Right renal cortex interstitium (tissue), 3 donors: ENCODE measurements around the gene INPP5D. TPM values are rescaled to one million over a fixed set of nuclear protein-coding genes. Genes with fewer than 3 reads are reported as not detected.
"Not testable (repeated sequence)": the region's sequence is repeated elsewhere in the genome, so short reads cannot be mapped to it uniquely, and the experiment has no call there.

Experiments
- DNase-seq, 3 donors: peaks; one replicate each; pipeline ENCODE4 v3.0.0-alpha.2; 2013; ENCODE audit warnings: low read depth in 3 of 3, low spot score in 2 of 3
- polyA plus RNA-seq, 3 donors: library from polyadenylated mRNA; unstranded; fragments of 120-200 nt; gene quantifications; one replicate each; pipeline ENCODE4 v1.2.1, GENCODE V29; 2013; ENCODE audit not compliant: insufficient read length in 3 of 3

The INPP5D gene
- polyA plus RNA-seq, 3 donors = 6.2 to 6.7 (median 6.5) TPM

DNA sequence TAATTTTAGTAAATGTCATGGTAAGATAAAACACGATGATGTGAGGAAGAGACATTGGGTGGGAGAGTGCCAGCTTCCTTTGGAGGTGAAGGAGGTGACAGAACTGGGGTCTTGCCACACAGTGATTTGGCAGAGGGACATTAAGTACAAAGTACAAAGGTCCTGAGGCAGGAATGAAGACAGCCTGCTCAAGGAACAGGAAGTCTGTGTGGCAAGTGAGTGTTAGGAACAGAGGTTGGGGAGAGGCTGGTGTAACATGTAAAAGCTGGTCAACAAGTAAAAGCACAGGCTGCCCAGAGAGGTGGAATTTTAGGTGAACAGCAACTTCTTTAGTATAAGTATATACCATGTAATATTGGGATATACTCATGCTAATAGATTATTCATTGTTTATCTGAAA is 73.1 kb downstream of the INPP5D start:
- no peak for DNase-seq

DNA sequence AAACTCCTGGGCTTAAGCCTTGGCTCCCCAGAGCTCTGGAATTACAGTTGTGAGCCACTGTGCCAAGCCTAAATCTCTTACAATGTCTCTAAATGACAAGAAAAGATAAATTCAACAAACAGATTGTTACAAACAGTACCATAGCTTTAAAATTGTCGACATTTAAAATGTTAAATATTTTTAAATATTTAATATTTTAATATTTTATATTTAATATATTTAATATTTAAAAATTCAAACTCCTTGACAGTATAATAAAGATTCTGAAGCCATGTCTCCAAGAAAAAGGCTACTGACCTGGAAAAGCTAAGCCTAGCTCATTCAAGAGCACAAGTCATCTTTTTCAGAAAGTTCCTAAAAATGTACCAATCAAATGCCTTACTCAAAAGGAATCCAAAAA is 75.3 kb downstream of the INPP5D start:
- no peak for DNase-seq

DNA sequence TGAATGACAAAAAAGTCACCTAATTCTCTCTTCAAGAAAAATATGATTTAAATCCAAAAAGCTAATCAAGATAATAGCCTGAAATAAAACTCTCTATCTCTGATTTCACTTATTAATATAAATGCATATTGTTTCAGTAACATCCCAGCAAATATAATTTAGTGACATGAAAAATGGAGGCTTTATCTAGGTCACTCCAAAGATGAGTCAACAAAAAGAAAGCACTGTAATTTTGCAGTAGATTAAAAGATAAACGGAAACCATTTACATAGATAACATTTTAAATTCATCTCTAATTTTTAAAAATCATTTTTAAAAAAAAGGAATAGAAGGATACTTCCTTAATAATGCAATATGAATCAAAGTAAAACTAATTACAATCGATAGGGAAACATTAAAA is 76.9 kb downstream of the INPP5D start:
- no peak for DNase-seq

GRCh38 chr2:233140077-233140585 is 80.0 kb downstream of the INPP5D start:
- DNase-seq = no peak

DNA sequence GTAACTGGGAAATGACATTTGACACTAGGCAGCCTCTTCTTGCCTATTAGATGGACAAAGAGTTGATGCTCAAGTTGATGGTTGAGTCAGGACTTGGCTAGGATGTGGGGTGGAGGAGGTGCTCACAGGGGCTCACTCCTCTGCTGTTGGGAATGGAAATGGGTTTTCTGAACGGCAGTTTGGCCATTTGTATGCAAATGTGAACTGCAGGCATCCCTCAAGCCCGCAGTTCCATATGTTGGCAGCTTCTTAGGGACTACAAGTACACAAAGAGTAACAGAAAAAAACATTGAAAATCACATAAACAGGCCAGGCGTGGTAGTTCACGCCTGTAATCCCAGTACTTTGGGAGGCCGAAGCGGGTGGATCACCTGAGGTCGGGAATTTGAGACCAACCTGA is 80.8 kb downstream of the INPP5D start:
- no peak for DNase-seq

DNA sequence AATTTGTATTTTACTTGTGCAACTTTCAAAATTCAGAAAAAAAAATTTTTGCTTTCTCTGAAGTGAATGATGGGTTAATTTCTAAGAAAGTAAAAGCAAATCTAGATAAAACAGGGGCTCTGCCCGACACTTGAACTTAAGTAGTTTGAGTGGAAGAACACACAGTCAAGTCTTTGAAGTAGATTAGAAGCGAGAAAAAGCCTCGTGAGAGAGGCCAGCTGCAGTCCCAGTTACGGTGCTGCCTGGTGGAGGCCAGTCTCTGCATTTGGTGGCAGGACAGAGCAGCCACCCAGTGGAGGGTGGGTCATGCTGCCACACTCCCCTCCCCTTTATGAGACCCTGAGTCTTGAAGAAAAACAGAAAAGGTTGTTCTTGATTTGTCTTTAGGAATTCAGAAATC is 81.8 kb downstream of the INPP5D start:
- DNase-seq = no peak

- no peak for DNase-seq
Measured at GRCh38 chr2:233142355-233142897, 82.3 kb downstream of the INPP5D start.

DNA sequence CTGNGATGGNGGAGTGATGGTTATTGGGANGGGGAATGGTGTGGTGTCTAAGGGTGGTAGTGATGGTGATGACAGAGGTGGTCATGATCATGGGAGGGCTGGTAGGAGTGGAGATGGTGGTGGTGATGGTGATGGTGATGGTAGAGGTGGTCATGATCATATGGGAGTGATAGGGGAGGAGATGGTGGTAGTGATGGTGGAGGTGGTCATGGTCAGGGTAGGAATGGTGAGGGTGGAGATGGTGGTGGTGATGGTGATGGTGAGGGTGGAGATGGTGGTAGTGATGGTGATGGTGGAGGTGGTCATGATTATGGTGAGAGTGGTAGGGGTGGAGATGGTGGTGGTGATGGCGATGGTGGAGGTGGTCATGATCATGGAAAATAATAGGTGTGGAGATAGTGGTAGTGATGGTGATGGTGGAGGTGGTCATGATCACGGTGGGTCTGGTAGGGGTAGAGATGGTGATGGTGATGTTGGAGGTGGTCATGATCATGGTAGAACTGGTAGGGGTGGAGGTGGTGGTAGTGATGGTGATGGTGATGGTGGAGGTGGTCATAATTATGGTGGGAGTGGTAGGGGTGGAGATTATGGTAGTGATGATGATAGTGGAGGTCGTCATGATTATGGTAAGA is 83.7 kb downstream of the INPP5D start:
- DNase-seq = no peak

- no peak for DNase-seq
Measured at GRCh38 chr2:233145726-233146125, 85.6 kb downstream of the INPP5D start.

GRCh38 chr2:233146194-233146593 is 86.1 kb downstream of the INPP5D start:
- DNase-seq = no peak

DNA sequence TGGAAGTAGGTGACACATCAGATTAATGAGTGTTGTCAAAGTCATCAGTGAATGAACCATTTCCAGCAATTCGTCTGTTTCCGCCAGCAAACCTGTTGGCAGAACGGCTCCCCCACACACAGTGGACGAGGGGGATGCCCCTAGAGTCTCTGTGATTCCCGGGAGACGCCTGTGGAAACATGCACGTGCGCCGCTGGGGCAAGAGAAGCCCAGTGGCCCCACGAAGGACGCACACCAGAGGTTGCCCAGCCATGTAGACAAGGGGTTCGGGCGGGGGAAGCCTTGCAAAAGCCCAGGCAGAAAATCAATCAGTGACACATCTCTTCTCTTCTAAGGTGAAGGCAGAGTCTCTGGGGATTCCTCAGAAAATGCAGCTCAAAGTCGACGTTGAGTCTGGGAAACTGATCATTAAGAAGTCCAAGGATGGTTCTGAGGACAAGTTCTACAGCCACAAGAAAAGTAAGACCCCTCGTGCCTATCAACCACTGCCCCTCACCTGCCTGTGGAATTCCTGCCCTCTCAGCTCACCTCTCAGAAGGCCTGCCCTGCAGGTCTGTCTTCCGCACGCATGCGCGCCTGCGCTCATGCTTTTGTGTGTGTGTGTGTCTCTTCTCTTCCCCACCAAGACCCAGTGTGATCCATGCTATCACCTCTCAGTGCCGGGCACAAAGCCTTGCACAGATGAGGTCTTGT is 87.1 kb downstream of the INPP5D start:
- DNase-seq = no peak

- DNase-seq = no peak
Measured at GRCh38 chr2:233147829-233148167, 87.7 kb downstream of the INPP5D start.

GRCh38 chr2:233148354-233148753 is 88.2 kb downstream of the INPP5D start:
- DNase-seq = no peak

DNA sequence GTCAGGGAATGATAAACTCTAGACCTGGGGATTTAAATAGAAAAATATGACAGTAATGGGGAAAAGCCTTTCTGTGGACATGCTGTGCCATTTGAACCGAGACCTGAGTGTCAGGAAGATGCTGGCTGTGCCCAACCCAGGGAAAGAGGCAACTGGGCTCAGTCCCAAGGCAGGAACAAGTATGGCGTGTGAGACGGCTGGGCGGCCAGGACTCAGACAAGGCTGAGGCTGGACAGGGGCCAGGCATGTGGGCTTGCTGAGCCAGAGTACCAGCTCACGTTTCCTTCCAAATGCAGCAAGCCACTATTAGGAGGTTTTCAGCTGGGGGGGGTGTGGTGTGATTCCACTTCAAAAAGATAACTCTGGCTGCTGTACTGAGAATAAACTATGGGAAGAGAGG is 92.4 kb downstream of the INPP5D start:
- no peak for DNase-seq

DNA sequence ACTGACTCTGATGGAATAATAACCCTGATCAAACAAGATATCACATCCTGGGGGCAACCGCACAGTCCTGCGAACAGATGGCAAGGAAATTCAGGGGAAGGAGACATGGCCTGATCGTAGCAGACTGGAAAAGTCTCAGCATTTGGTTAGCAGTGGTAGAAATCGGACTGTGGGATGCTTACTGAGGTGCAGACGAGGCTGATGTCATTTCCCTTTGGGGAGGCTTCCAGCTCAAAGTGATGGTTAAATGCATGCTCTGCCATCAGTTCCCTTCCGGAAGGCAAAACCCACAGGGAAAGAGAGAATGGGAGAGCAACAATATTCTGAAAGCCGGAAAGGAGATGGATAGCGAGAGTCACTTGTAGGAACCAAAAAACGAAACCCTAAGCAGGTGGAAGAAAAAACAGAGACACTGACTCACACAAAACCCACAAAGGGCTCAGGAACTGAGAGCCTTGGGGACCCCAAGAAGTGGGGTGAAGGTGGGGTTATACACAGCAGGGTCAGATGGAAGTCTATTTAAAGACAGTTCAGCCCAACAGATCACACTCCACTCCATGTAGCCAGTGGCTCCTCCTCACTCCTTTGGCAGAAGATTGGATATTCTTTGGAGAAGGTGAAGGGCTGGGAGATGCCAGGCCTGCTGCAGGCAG is 93.1 kb downstream of the INPP5D start:
- DNase-seq = no peak

GRCh38 chr2:233156001-233156400 is 95.9 kb downstream of the INPP5D start:
- no peak for DNase-seq

DNA sequence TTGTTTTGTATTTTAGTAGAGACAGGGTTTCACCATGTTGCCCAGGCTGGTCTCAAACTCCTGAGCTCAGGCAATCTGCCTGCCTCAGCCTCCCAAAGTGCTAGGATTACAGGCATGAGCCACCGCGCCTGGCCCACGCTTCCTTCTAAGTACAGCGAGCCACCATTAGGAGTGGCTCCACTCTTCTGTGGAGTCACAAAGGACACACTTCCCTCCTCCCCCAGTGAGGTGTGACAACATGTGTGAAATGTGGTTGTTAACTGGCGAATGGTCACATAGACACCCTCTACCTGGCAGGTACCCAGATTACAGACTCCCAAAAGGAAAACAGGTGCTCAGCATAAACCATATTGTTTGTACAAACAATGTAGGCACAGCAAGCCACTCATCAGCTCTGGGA is 96.3 kb downstream of the INPP5D start:
- DNase-seq = not testable (repeated sequence)

DNA sequence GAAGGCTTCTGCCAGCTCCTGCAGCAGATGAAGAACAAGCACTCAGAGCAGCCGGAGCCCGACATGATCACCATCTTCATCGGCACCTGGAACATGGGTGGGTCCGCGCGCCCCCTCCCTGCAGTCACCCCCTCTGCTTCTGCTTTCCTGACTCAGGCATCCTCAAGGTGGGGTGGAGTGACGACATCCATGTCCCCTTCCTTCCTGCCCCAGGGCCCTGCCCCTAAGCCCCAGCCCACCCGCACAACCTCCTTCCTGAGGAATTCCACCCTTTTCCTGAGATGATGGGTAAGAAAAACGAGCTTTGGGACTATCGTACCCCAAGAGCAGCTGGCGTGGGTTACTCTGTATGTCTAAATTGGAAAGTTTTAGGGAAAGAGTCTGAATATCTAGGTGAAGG is 101.6 kb downstream of the INPP5D start:
- no peak for DNase-seq

- DNase-seq = no peak
Measured at GRCh38 chr2:233162770-233163169, 102.6 kb downstream of the INPP5D start.

DNA sequence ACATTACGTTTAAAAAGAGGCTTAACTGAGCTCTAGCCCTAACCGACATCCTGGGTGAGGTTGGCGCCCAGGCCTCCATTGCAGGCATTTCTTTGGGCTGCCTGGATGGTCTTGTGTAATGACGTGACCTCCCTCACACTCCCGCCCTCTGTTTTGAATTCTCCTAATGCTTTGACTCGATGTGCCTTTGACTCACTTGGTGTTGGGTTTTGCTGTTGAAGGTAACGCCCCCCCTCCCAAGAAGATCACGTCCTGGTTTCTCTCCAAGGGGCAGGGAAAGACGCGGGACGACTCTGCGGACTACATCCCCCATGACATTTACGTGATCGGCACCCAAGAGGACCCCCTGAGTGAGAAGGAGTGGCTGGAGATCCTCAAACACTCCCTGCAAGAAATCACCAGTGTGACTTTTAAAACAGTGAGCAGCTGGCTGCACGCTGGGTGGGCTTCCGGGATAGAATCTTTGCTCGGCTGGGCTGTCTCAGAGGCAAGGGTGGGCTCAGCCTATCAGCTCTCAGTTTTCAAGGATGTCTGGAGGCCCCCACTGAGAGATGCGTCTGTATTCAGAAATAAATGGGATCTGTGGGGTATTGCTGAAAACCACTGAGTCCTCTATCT is 103.5 kb downstream of the INPP5D start:
- DNase-seq = no peak

DNA sequence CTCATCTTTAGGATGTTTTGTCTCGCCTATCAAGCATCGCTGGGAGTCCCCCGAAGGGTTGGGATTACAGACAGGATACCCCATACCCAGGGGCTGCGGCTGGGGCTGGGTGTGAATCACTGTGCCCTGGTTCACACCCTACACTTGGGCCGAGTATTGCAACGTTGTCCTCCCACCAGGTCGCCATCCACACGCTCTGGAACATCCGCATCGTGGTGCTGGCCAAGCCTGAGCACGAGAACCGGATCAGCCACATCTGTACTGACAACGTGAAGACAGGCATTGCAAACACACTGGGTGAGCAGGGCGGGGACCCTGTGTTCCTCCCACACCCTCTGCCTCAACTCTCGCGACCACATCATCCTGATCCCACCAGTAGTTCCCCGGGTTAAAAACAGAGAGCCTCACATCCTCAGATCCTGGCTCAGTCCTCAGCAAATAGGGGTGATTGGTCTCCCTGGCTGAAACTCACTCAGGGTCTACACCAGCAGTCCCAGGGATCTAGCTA is 104.0 kb downstream of the INPP5D start:
- no peak for DNase-seq
